Thyroid gland (tissue), 4 donors: Measurements from ENCODE around the gene EYS.

Source experiments
- POLR2A ChIP-seq, 2 donors: fragments of 450-650 bp; IDR thresholded peaks; one replicate each; pipeline ENCODE4 v1.6.1; 2017; ENCODE audit warnings: antibody characterized with exemption in 2 of 2, mild to moderate bottlenecking in 2 of 2, moderate library complexity in 1 of 2
- TF ChIP-seq, protein P1 (sequence below), 6 experiments: fragments of 200-600 bp in 3 of 6; fragments of 450-650 bp in 3 of 6; sonication (generic) in 3 of 6; IDR thresholded peaks; one replicate each; pipeline ENCODE4 v1.5.1; 2016 to 2019; ENCODE audit warnings: antibody characterized with exemption in 6 of 6, mild to moderate bottlenecking in 2 of 6, inconsistent platforms in 1 of 6, moderate library complexity in 1 of 6

DNA sequence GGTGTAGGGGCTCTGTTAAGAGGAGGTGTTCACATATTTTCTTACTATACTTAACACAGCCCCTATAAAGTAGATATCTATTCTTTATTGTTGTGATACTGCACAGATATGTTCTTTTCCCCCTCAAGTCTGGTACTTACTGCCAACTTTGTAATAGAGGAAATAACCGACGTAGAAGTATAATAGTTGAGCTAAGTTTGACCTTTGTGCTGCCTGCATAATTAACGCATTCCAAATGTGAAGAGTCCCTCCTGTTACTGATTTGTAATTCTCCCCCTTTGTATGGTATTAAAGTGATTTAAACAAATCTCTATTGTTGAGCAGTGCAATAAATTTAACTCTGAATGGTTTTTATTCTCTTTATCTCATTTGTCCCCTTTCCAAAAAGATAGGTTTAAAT lies 2032.4 kb downstream of the EYS start:
- TF ChIP-seq, protein P1, sequence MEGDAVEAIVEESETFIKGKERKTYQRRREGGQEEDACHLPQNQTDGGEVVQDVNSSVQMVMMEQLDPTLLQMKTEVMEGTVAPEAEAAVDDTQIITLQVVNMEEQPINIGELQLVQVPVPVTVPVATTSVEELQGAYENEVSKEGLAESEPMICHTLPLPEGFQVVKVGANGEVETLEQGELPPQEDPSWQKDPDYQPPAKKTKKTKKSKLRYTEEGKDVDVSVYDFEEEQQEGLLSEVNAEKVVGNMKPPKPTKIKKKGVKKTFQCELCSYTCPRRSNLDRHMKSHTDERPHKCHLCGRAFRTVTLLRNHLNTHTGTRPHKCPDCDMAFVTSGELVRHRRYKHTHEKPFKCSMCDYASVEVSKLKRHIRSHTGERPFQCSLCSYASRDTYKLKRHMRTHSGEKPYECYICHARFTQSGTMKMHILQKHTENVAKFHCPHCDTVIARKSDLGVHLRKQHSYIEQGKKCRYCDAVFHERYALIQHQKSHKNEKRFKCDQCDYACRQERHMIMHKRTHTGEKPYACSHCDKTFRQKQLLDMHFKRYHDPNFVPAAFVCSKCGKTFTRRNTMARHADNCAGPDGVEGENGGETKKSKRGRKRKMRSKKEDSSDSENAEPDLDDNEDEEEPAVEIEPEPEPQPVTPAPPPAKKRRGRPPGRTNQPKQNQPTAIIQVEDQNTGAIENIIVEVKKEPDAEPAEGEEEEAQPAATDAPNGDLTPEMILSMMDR (IDR thresholded peaks at IDR 0.05): no peak
- no peak for TF ChIP-seq POLR2A (IDR thresholded peaks at IDR 0.05)
